Dermis blood vessel endothelial cell (primary cell): ENCODE measurements around the gene TBL1X. TPM values are rescaled to one million over a fixed set of nuclear protein-coding genes. Genes with fewer than 3 reads are reported as not detected.
A peak's percentile ranks its signal among the peaks of the same experiment; 100 is the strongest.
"Not testable (repeated sequence)": the region's sequence is repeated elsewhere in the genome, so short reads cannot be mapped to it uniquely, and the experiment has no call there.

Experiments
- DNase-seq: peaks from one replicate; pipeline ENCODE4 v3.0.0; 2010
- total RNA-seq: library from RNA; depleted of rRNA; stranded (reverse); fragments of >200 nt; gene quantifications from 2 replicates; pipeline ENCODE4 v1.2.3, GENCODE V29; 2014

Gene TBL1X
- total RNA-seq, 1 donor from 2014 or later = 10.4 TPM

- no peak for DNase-seq
These were observed 5.6 kb upstream of the TBL1X start for GRCh38 chrX:9459186-9459748.

- DNase-seq = no peak
These were observed 3.8 kb upstream of the TBL1X start for GRCh38 chrX:9461087-9461486.

GRCh38 chrX:9462456-9462855 is 2.4 kb upstream of the TBL1X start:
- no peak for DNase-seq

- DNase-seq = no peak
These were observed 694 bp downstream of the TBL1X start for GRCh38 chrX:9465380-9466123.

GRCh38 chrX:9466124-9466495 is 1.3 kb downstream of the TBL1X start:
- peak; percentile 42 for DNase-seq

- DNase-seq = no peak
These were observed 1.9 kb downstream of the TBL1X start for GRCh38 chrX:9466736-9467135.

- no peak for DNase-seq
These were observed 2.3 kb downstream of the TBL1X start for GRCh38 chrX:9467146-9467545.

- DNase-seq = no peak
These were observed 2.9 kb downstream of the TBL1X start for GRCh38 chrX:9467751-9468150.

GRCh38 chrX:9471571-9471985 is 6.7 kb downstream of the TBL1X start:
- no peak for DNase-seq

- DNase-seq = no peak
These were observed 8.8 kb downstream of the TBL1X start for GRCh38 chrX:9473708-9474107.

- DNase-seq = not testable (repeated sequence)
These were observed 10.6 kb downstream of the TBL1X start for GRCh38 chrX:9475417-9475816.

- DNase-seq = no peak
These were observed 11.1 kb downstream of the TBL1X start for GRCh38 chrX:9475984-9476383.

- DNase-seq = no peak
These were observed 12.1 kb downstream of the TBL1X start for GRCh38 chrX:9476810-9477575.

- peak; percentile 7 for DNase-seq
These were observed 17.6 kb downstream of the TBL1X start for GRCh38 chrX:9482408-9482807.

GRCh38 chrX:9482837-9483236 is 18.0 kb downstream of the TBL1X start:
- no peak for DNase-seq

- DNase-seq = no peak
These were observed 18.5 kb downstream of the TBL1X start for GRCh38 chrX:9483376-9483775.

GRCh38 chrX:9486786-9487387 is 22.0 kb downstream of the TBL1X start:
- DNase-seq = no peak

- DNase-seq = no peak
These were observed 23.7 kb downstream of the TBL1X start for GRCh38 chrX:9488586-9488985.

GRCh38 chrX:9489234-9489633 is 24.4 kb downstream of the TBL1X start:
- DNase-seq = no peak

GRCh38 chrX:9492901-9493300 is 28.0 kb downstream of the TBL1X start:
- DNase-seq = no peak

GRCh38 chrX:9493936-9494335 is 29.1 kb downstream of the TBL1X start:
- DNase-seq = no peak

- no peak for DNase-seq
These were observed 29.9 kb downstream of the TBL1X start for GRCh38 chrX:9494771-9495170.

- no peak for DNase-seq
These were observed 30.6 kb downstream of the TBL1X start for GRCh38 chrX:9495496-9495895.

- peak; percentile 37 for DNase-seq
These were observed 33.4 kb downstream of the TBL1X start for GRCh38 chrX:9498236-9498635.
